Lung (tissue), 12 donors: Measurements from ENCODE around the gene UGCG. TPM values are rescaled to one million over a fixed set of nuclear protein-coding genes. Genes with fewer than 3 reads are reported as not detected.

ENCODE experiments used
- ATAC-seq: fragments of 200-7000 bp; cut with Tn5 transposase; one replicate; pipeline ENCODE4 v1.9.1; 2020; ENCODE audit warnings: moderate number of reproducible peaks; ENCODE audit not compliant: insufficient read depth, low FRiP score
- DNase-seq, 3 donors: peaks; one replicate each; pipeline ENCODE4 v3.0.0-alpha.2; 2013 to 2017
- H3K27ac ChIP-seq, 2 donors: one replicate each; pipeline ENCODE4 v1.5.1; 2013; ENCODE audit warnings: mild to moderate bottlenecking in 2 of 2, moderate library complexity in 2 of 2, control low read depth in 1 of 2, inconsistent platforms in 1 of 2, low read depth in 1 of 2, low read length in 1 of 2
- H3K27me3 ChIP-seq, 3 donors: one replicate each; pipeline ENCODE4 v1.5.1; 2013; ENCODE audit warnings: low read length in 2 of 3; ENCODE audit not compliant: control insufficient read depth in 3 of 3, insufficient read depth in 3 of 3
- H3K36me3 ChIP-seq, 4 donors: one replicate each; pipeline ENCODE4 v1.5.1; 2013; ENCODE audit warnings: low read length in 4 of 4, mild to moderate bottlenecking in 1 of 4, moderate library complexity in 1 of 4; ENCODE audit not compliant: control insufficient read depth in 4 of 4, insufficient read depth in 4 of 4
- H3K4me1 ChIP-seq, 5 donors: one replicate each; pipeline ENCODE4 v1.5.1; 2013; ENCODE audit warnings: low read length in 5 of 5, mild to moderate bottlenecking in 2 of 5, moderate library complexity in 1 of 5; ENCODE audit not compliant: control insufficient read depth in 5 of 5, insufficient read depth in 5 of 5
- H3K4me3 ChIP-seq: one replicate; pipeline ENCODE4 v1.5.1; 2013; ENCODE audit warnings: mild to moderate bottlenecking, control low read depth, moderate library complexity
- H3K9ac ChIP-seq, 2 donors: one replicate each; pipeline ENCODE4 v1.5.1; 2013; ENCODE audit warnings: low read length in 2 of 2, control low read depth in 1 of 2; ENCODE audit not compliant: insufficient read depth in 1 of 2
- H3K9me3 ChIP-seq, 4 donors: one replicate each; pipeline ENCODE4 v1.5.1; 2013; ENCODE audit warnings: low read length in 3 of 4, mild to moderate bottlenecking in 1 of 4, moderate library complexity in 1 of 4; ENCODE audit not compliant: control insufficient read depth in 4 of 4, insufficient read depth in 3 of 4
- CTCF ChIP-seq: IDR thresholded peaks from 2 replicates; pipeline ENCODE4 v1.5.1; 2012; ENCODE audit warnings: mild to moderate bottlenecking; ENCODE audit errors: control extremely low read depth, extremely low read depth
- WGBS, 2 donors: extraction: QIAGEN DNeasy Blood & Tissue Kit; methylation state at CpG; one replicate each; pipeline ENCODE4 v1.1.7; 2013; 5-methylcytosine and 5-hydroxymethylcytosine counted together
- polyA plus RNA-seq, 2 donors: library from polyadenylated mRNA; stranded (reverse); fragments of 200-250 nt; gene quantifications; one replicate each; pipeline ENCODE4 v1.2.1, GENCODE V29; 2013
- total RNA-seq, 2 donors: library from RNA; depleted of rRNA in 1 of 2; stranded (reverse); fragments of >200 nt in 1 of 2; gene quantifications; one replicate each; pipeline ENCODE4 v1.2.1, GENCODE V29; 2014 to 2021
- donor health status: control.
- donor health status: control.
- donor health status: Bipolar disorder and iron deficiency.
- donor health status: healthy.
- donor health status: DM: yes; HTN: yes; CAD: no.

Gene UGCG
- total and polyA plus RNA-seq, 4 donors: 32.2 to 157 (median 37.5) TPM

- ATAC-seq (no peak), DNase-seq (no peak)
- Histone ChIP-seq H3K36me3 (peaks cover 0 to 29% (median 6%) of the 10 kb centered on the region in 4 donors), H3K27ac (no peak overlapping the region), H3K4me1 (peaks cover 0 to 4% (median 3%) of the 10 kb centered on the region in 5 donors), H3K4me3 (no peak overlapping the region), H3K9ac (no peak overlapping the region), H3K27me3 (no peaks in the 10 kb centered on the region), H3K9me3 (no peaks in the 10 kb centered on the region)
- 95 to 97% methylated on average over 2 of the region's 2 CpGs for WGBS, 2 donors
- TF ChIP-seq CTCF: no peak
Observed at GRCh38 chr9:111936391-111936790, 39.8 kb downstream of the UGCG start.

- Histone ChIP-seq H3K4me1 (peaks cover 0 to 5% (median 3%) of the 10 kb centered on the region in 5 donors), H3K36me3 (peaks cover 0 to 22% (median 3%) of the 10 kb centered on the region in 4 donors), H3K9me3 (no peaks in the 10 kb centered on the region), H3K27me3 (no peaks in the 10 kb centered on the region), H3K9ac (no peak overlapping the region), H3K27ac (no peak overlapping the region), H3K4me3 (no peak overlapping the region)
- ATAC-seq (no peak), DNase-seq (no peak)
- TF ChIP-seq CTCF: no peak
- 46 to 70% methylated on average over 2 of the region's 2 CpGs for WGBS, 2 donors
Observed at GRCh38 chr9:111937301-111937700, 40.7 kb downstream of the UGCG start.

DNA sequence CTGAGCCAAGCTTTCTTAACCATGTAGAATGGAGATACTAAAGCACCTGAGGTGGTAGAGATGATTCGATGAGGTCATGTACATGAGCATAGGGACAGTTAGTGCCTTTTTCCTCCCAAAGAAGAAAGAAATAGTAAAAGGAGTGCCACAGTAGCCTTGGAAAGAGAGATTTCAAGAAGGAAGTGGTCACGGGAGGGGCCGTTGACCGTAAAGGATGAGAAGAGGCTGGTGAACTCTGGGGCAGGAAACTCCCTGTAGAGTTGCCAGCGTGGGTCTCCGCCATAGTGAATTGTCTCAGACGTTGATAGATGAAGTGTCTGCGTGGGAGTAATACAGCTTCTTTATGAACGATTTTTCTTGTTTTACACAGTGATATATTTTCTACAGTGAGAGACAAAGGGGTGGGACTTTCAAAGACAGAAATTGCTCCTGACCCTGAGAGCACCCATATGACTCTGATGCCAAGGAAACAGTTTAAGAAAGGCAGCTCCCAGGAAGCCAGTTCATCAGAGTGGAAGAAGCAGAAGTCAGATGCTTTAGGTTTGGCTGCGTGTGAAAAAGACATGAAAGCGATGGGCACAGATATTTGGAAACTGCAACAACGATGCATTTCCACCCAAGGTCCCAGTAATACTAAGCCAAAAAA lies 41.3 kb downstream of the UGCG start:
- Histone ChIP-seq H3K4me1 (peaks cover 0 to 5% (median 3%) of the 10 kb centered on the region in 5 donors), H3K9me3 (no peaks in the 10 kb centered on the region), H3K27me3 (no peaks in the 10 kb centered on the region), H3K4me3 (no peak overlapping the region), H3K9ac (no peak overlapping the region), H3K27ac (peak overlapping the region in 1 of 2 donors; percentile 44), H3K36me3 (peaks cover 0 to 18% (median 2%) of the 10 kb centered on the region in 4 donors)
- 26 to 33% methylated on average over 12 of the region's 12 CpGs for WGBS, 2 donors
- DNase-seq (peak in 2 of 3 donors; percentile 33 to 50), ATAC-seq (peak; percentile 69)
- no peak for TF ChIP-seq CTCF
